K562 (cell line): ENCODE results near the gene PRELID2. TPM values are rescaled to one million over a fixed set of nuclear protein-coding genes. Genes with fewer than 3 reads are reported as not detected.
"Not testable (repeated sequence)": the region's sequence is repeated elsewhere in the genome, so short reads cannot be mapped to it uniquely, and the experiment has no call there.

Experiments used
- ATAC-seq: fragments of 200-7000 bp; cut with Tn5 transposase; 3 replicates; pipeline ENCODE4 v1.9.1; 2020; ENCODE audit warnings: moderate library complexity
- BruUV-seq: library from RNA; stranded (reverse); fragments of 400-500 nt; replicated peaks from 2 replicates; lab custom pipeline; 2021; lab: Mats Ljungman, UMichigan
- CTCF ChIA-PET: fragments of 300-600 bp; formaldehyde crosslinking; extraction: SDS; loops from one replicate; lab custom pipeline; 2021; ENCODE audit warnings: low intra/inter-chr PET ratio; lab: Yijun Ruan, JAX
- POLR2A ChIA-PET: fragments of 300-600, 350-650 bp; sonication (Branson Sonifier 250); formaldehyde crosslinking; extraction: SDS; loops from one replicate; lab custom pipeline; 2021; ENCODE audit warnings: antibody characterized with exemption, inconsistent platforms; lab: Yijun Ruan, JAX
- DNase-seq, 4 experiments: peaks; one replicate each; pipeline versions ENCODE4 v3.0.0 to v3.0.0-alpha.2; 2011 to 2018; ENCODE audit warnings: low spot score in 3 of 4, mixed read lengths in 3 of 4; ENCODE audit errors: extremely low read depth in 1 of 4
- FAIRE-seq: peaks from 2 replicates; lab custom pipeline; 2011; peaks lifted over from hg19 to GRCh38; lab: Jason Lieb, UNC
- H2AFZ ChIP-seq: 2 replicates; pipeline ENCODE4 v1.6.0; 2011; ENCODE audit warnings: low read depth, low read length, control low read depth, inconsistent platforms
- H3K27ac ChIP-seq: fragments of 200-600 bp; 3 replicates; pipeline ENCODE4 v1.8.0; 2011; ENCODE audit warnings: low read depth, mild to moderate bottlenecking, control low read depth, inconsistent platforms, low read length, moderate library complexity, mixed read lengths; ENCODE audit errors: extremely low read depth
- H3K27me3 ChIP-seq, 2 experiments: fragments of 300-600 bp in 1 of 2; 2 replicates in 1 of 2; 3 replicates in 1 of 2; pipeline versions ENCODE4 v1.6.0 to v1.8.0; 2011; ENCODE audit warnings: inconsistent platforms in 2 of 2, low read length in 2 of 2, mild to moderate bottlenecking in 1 of 2, mixed read lengths in 1 of 2, moderate library complexity in 1 of 2; ENCODE audit not compliant: control insufficient read depth in 2 of 2, insufficient read depth in 2 of 2
- H3K36me3 ChIP-seq: fragments of 300-600 bp; 3 replicates; pipeline ENCODE4 v1.8.0; 2011; ENCODE audit warnings: mild to moderate bottlenecking, low read length, inconsistent platforms; ENCODE audit not compliant: control insufficient read depth, insufficient read depth
- H3K4me1 ChIP-seq, 2 experiments: fragments of 200-600 bp in 1 of 2; replicated peaks in 1 of 2; 2 replicates in 1 of 2; 3 replicates in 1 of 2; pipeline versions ENCODE4 v1.5.1 to v1.8.0; 2011; ENCODE audit warnings: inconsistent platforms in 2 of 2, low read length in 2 of 2, mild to moderate bottlenecking in 1 of 2, mixed read lengths in 1 of 2, moderate library complexity in 1 of 2; ENCODE audit not compliant: control insufficient read depth in 2 of 2, insufficient read depth in 2 of 2
- H3K4me2 ChIP-seq: 2 replicates; pipeline ENCODE4 v1.6.1; 2011; ENCODE audit warnings: low read length, control low read depth, inconsistent platforms, mixed read lengths; ENCODE audit not compliant: insufficient read depth
- H3K4me3 ChIP-seq: fragments of 200-600 bp; sonication (generic), shearing (Covaris generic); 2 replicates; pipeline ENCODE4 v1.5.1; 2016; ENCODE audit warnings: control low read depth, inconsistent platforms
- H3K79me2 ChIP-seq: fragments of 200-600 bp; 3 replicates; pipeline ENCODE4 v1.8.0; 2011; ENCODE audit warnings: low read length, inconsistent platforms; ENCODE audit not compliant: control insufficient read depth, insufficient read depth
- H3K9ac ChIP-seq, 2 experiments: 2 replicates each; pipeline versions ENCODE4 v1.6.0 to v1.6.1; 2011; ENCODE audit warnings: low read depth in 2 of 2, low read length in 2 of 2, control low read depth in 1 of 2, inconsistent platforms in 1 of 2, mild to moderate bottlenecking in 1 of 2, mixed read lengths in 1 of 2; ENCODE audit not compliant: insufficient read depth in 1 of 2
- H3K9me1 ChIP-seq: one replicate; pipeline ENCODE4 v1.6.0; 2011; ENCODE audit warnings: inconsistent platforms, mild to moderate bottlenecking, low read length, moderate library complexity; ENCODE audit not compliant: control insufficient read depth, insufficient read depth
- H3K9me3 ChIP-seq: replicated peaks from 2 replicates; pipeline ENCODE4 v1.5.1; 2011; ENCODE audit warnings: low read depth, low read length, inconsistent platforms; ENCODE audit not compliant: control insufficient read depth, insufficient read depth
- H4K20me1 ChIP-seq: replicated peaks from 2 replicates; pipeline ENCODE4 v1.6.1; 2011; ENCODE audit warnings: low read length, inconsistent platforms, mixed read lengths; ENCODE audit not compliant: control insufficient read depth, insufficient read depth
- TRIM24 ChIP-seq, 2 experiments: fragments of 450-650 bp; IDR thresholded peaks; 2 replicates each; pipeline ENCODE4 v1.6.1; 2016
- ZNF431 ChIP-seq: sonication (generic); formaldehyde crosslinking; IDR thresholded peaks from 2 replicates; pipeline ENCODE4 v1.8.0; 2022; ENCODE audit warnings: mild to moderate bottlenecking, missing genetic modification reagents
- WGBS: fragments of 100-300 bp; shearing (Covaris generic); methylation state at CpG from one replicate; pipeline ENCODE4 v1.1.6; 2016; ENCODE audit warnings: low coverage, mixed read lengths; ENCODE audit not compliant: insufficient coverage; ENCODE audit errors: missing lambda C conversion rate; 5-methylcytosine and 5-hydroxymethylcytosine counted together
- in situ Hi-C: fragments of 300-500 bp; cut with MboI; formaldehyde crosslinking; loops from 4 replicates; pipeline ENCODE4 v1.15.0; 2018; ENCODE audit warnings: inconsistent platforms, mixed read lengths
- intact Hi-C: fragments of 100-400 bp; cut with micrococcal nuclease; formaldehyde crosslinking; loops from 2 replicates; pipeline ENCODE4 v1.14.2; 2022
- polyA plus RNA-seq, 8 experiments: library from polyadenylated mRNA; depleted of rRNA in 4 of 8; stranded (reverse) in 5 of 8; unstranded in 3 of 8; fragments of >200 nt; fragmentation: Nextera tagmentation in 2 of 8; fragmentation: Illumina TruSeq in 1 of 8; extraction: Ambion mirVana in 2 of 8; extraction: Trizol in 1 of 8; gene quantifications; 2 replicates each; pipeline versions ENCODE4 v1.2.1 to v1.2.3, GENCODE V29; 2011 to 2014; ENCODE audit warnings: inconsistent platforms in 1 of 8, missing spikeins in 1 of 8
- total RNA-seq, 7 experiments: library from RNA; depleted of rRNA in 6 of 7; stranded (reverse); fragments of >200 nt in 6 of 7; fragmentation: Illumina TruSeq in 2 of 7; extraction: Trizol in 2 of 7; gene quantifications; 2 replicates each; pipeline versions ENCODE4 v1.2.1 to v1.2.3, GENCODE V29; 2011 to 2021; ENCODE audit warnings: low replicate concordance in 1 of 7
- TF ChIP-seq, protein P1 (sequence below): fragments of 450-650 bp; IDR thresholded peaks from 2 replicates; pipeline ENCODE4 v1.6.1; 2018; ENCODE audit not compliant: partially characterized antibody

Gene PRELID2
- total and polyA plus RNA-seq, 9 of the 15 experiments (the other 6 are each of a cell fraction or from before 2014, with no cell fraction given) = 6.4 to 68.2 (median 28.8) TPM

DNA sequence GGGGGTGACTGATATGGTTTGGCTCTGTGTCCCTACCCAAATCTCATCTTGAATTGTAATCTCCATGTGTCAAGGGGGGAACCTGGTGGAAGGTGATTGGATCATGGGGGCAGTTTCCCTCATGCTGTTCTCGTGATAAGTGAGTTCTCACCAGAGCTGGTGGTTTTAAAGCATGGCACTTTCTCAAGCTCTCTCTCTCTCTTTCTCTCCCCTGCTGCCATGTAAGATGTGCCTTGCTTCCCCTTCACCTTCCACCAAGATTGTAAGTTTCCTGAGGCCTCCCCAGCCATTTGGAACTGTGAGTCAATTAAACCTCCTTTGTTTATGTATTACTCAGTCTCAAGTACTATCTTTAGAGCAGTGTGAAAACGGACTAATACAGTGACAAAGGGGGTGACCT, 29.3 kb upstream of the PRELID2 start:
- POLR2A ChIA-PET, FAIRE-seq, H3K36me3 ChIP-seq, H3K9me3 ChIP-seq, H3K9me1 ChIP-seq, ATAC-seq, H3K9ac ChIP-seq, H3K27me3 ChIP-seq, in situ Hi-C loops, H3K4me3 ChIP-seq, H3K4me2 ChIP-seq, BruUV-seq, H4K20me1 ChIP-seq, H2AFZ ChIP-seq, DNase-seq, CTCF ChIA-PET, H3K27ac ChIP-seq, H3K79me2 ChIP-seq: not testable (repeated sequence)
- TF ChIP-seq ZNF431 (CRISPR knock-in tag) (peak; percentile 93), TRIM24 (IDR thresholded peaks at IDR 0.05) (0 out of 4 replicates have a peak, but pooled peaks of 1 of the 2 experiments have one; percentile 12)
- TF ChIP-seq, protein P1, sequence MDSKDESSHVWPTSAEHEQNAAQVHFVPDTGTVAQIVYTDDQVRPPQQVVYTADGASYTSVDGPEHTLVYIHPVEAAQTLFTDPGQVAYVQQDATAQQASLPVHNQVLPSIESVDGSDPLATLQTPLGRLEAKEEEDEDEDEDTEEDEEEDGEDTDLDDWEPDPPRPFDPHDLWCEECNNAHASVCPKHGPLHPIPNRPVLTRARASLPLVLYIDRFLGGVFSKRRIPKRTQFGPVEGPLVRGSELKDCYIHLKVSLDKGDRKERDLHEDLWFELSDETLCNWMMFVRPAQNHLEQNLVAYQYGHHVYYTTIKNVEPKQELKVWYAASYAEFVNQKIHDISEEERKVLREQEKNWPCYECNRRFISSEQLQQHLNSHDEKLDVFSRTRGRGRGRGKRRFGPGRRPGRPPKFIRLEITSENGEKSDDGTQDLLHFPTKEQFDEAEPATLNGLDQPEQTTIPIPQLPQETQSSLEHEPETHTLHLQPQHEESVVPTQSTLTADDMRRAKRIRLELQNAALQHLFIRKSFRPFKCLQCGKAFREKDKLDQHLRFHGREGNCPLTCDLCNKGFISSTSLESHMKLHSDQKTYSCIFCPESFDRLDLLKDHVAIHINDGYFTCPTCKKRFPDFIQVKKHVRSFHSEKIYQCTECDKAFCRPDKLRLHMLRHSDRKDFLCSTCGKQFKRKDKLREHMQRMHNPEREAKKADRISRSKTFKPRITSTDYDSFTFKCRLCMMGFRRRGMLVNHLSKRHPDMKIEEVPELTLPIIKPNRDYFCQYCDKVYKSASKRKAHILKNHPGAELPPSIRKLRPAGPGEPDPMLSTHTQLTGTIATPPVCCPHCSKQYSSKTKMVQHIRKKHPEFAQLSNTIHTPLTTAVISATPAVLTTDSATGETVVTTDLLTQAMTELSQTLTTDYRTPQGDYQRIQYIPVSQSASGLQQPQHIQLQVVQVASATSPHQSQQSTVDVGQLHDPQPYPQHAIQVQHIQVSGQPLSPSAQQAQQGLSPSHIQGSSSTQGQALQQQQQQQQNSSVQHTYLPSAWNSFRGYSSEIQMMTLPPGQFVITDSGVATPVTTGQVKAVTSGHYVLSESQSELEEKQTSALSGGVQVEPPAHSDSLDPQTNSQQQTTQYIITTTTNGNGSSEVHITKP = peak; percentile 48
- H3K4me1 ChIP-seq = peaks cover 4 to 11% of the 10 kb centered on the region in 2 experiments; a peak in 4 of 5 replicates
- 22% methylated on average over 2 of the region's 2 CpGs for WGBS
- intact Hi-C loops = loop anchor here (5.0 kb wide), 1 partner anchor 37 kb away; no protein-coding TSS in a partner anchor
